ENCODE data around the gene RTN4RL1.

The RTN4RL1 gene

GRCh38 chr17:2063261-2064146, 38.4 kb upstream of the RTN4RL1 start:
- no peak overlapping the region for H3K27ac ChIP-seq
- TF ChIP-seq CTCF (conservative IDR thresholded peaks at IDR 0.05) (no peak), ZFX (IDR thresholded peaks at IDR 0.05) (no peak)

DNA sequence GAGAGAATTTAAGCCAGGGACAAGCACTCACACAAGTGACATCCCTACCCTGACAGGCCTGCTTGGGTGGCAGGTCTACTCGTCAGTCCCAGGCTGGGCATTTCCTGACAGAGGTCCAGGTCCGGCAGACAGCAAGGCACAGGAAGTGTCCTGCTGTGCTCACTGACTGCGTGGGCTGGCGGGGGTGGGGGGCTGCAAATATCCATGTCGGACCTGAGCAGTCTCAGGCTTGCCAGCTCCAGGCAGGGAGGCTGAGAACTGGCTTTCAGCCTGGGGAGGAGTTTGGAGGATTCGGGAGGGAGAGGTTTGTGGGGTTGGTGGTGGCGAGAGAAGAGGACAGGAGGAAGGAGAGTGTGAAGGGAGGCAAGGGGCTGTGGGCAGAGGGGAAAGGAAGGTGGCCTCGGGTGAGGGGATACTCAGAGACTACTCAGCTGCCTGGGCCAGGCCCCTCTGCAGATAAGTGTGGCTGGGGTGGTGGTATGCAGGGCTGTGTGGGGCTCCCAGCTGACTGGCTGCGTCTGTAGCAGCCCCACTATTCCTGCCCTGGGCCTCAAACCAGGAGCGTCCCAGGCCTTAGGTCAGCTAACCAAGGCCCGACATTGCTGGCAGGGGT, 37.5 kb upstream of the RTN4RL1 start:
- H3K27ac ChIP-seq = no peak overlapping the region

GRCh38 chr17:2061441-2061958, 36.4 kb upstream of the RTN4RL1 start:
- H3K27ac ChIP-seq = no peak overlapping the region
- TF ChIP-seq CTCF (conservative IDR thresholded peaks at IDR 0.05) (no peak), ZFX (IDR thresholded peaks at IDR 0.05) (no peak)

More for the DNA sequence above, 37.5 kb upstream of the RTN4RL1 start:
- TF ChIP-seq CTCF (conservative IDR thresholded peaks at IDR 0.05) = no peak
- no peak for TF ChIP-seq ZFX (IDR thresholded peaks at IDR 0.05)

DNA sequence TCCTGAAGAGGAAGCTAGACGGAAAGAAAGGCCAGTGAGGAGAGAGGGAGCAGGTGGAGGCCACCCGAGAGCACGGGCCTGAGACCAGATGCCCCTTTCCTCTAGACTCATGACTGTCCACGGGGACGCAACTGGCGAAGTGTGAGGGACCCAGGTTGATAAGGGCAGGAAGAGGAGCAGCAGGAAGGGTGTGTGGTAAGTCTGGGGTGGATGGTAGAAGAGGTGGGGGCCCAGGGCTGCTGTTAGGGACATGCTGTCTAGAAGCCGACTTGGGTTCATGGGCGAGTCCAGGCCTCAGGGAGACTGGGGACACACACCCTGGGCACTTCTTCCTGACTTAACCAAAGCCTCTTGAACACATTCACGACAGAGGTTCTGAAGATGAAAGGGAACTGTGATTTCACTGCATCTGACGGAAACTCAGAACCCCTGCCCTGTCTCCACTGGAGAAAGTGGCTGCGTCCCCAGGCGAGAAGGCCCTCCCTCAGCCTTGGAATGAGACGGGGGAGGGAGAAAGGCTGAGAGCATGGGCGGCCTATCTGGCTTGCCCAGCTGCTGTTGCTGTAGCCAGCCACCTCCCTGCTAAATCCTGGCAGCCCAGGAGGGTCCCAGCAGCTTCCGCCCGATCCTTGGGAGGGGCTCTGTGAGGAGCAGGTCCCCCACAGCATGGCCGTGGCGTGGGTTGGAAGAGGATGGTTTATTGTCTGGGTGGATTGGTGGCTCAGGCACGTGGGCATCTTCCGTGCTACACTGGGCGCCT, 35.7 kb upstream of the RTN4RL1 start:
- no peak overlapping the region for H3K27ac ChIP-seq
- TF ChIP-seq ZFX (IDR thresholded peaks at IDR 0.05) (no peak), CTCF (conservative IDR thresholded peaks at IDR 0.05) (no peak)

DNA sequence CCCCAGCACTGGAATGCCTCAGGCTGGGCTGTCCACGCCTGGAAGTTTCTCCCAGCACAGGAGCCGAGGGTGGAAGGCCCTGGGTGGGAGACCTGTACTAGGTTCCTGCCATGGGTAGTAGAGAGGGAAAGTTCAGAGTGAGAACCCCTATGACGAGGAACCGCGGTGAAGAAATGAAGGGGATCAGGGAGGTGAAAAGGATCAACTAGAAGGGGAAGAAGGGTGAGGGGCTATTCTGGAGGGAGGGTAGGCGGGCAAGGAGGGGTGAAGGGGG, 35.2 kb upstream of the RTN4RL1 start:
- no peak for TF ChIP-seq CTCF (conservative IDR thresholded peaks at IDR 0.05)
- no peak for TF ChIP-seq ZFX (IDR thresholded peaks at IDR 0.05)
- H3K27ac ChIP-seq = no peak overlapping the region

GRCh38 chr17:2059547-2060384, 34.6 kb upstream of the RTN4RL1 start:
- H3K27ac ChIP-seq = no peak overlapping the region
- TF ChIP-seq CTCF (conservative IDR thresholded peaks at IDR 0.05) = no peak
- no peak for TF ChIP-seq ZFX (IDR thresholded peaks at IDR 0.05)

All from C4-2B (cell line).